Adrenal gland (tissue), 12 donors: Measurements from ENCODE around the gene GNAT1. TPM values are rescaled to one million over a fixed set of nuclear protein-coding genes. Genes with fewer than 3 reads are reported as not detected.

ENCODE experiments used
- DNase-seq, 7 donors: peaks; one replicate each; pipeline ENCODE4 v3.0.0-alpha.2; 2019 to 2020
- H3K27ac ChIP-seq, 5 donors: fragments of 200-600 bp; sonication (generic) in 4 of 5; 1 replicate in 3 of 5; 2 replicates in 2 of 5; pipeline versions ENCODE4 v1.5.1 to v1.8.0; 2016 to 2020; ENCODE audit warnings: mild to moderate bottlenecking in 1 of 5
- H3K27me3 ChIP-seq: fragments of 200-600 bp; 2 replicates; pipeline ENCODE4 v1.8.0; 2021
- H3K36me3 ChIP-seq, 2 donors: fragments of 200-600 bp; replicated peaks in 1 of 2; 1 replicate in 1 of 2; 2 replicates in 1 of 2; pipeline versions ENCODE4 v1.5.1 to v1.8.0; 2018 to 2022
- H3K4me1 ChIP-seq, 2 donors: fragments of 200-600 bp; replicated peaks in 1 of 2; 1 replicate in 1 of 2; 2 replicates in 1 of 2; pipeline versions ENCODE4 v1.5.1 to v1.8.0; 2018 to 2021
- H3K4me3 ChIP-seq, 4 donors: fragments of 200-600 bp; sonication (generic) in 3 of 4; one replicate each; pipeline ENCODE4 v1.5.1; 2016 to 2018
- H3K9me3 ChIP-seq, 3 donors: fragments of 200-600 bp; sonication (generic) in 1 of 3; replicated peaks in 1 of 3; 1 replicate in 2 of 3; 2 replicates in 1 of 3; pipeline versions ENCODE4 v1.5.1 to v1.8.0; 2016 to 2021
- CTCF ChIP-seq, 6 experiments: fragments of 450-650 bp in 4 of 6; fragments of 200-600 bp in 2 of 6; sonication (generic) in 1 of 6; IDR thresholded peaks; 1 replicate in 5 of 6; 2 replicates in 1 of 6; pipeline versions ENCODE4 v1.5.1 to v1.8.0; 2016 to 2021; ENCODE audit warnings: antibody characterized with exemption in 6 of 6, mild to moderate bottlenecking in 2 of 6, moderate library complexity in 1 of 6
- POLR2A ChIP-seq, 2 donors: fragments of 450-650 bp; IDR thresholded peaks; one replicate each; pipeline ENCODE4 v1.6.1; 2017; ENCODE audit warnings: antibody characterized with exemption in 2 of 2, mild to moderate bottlenecking in 2 of 2, moderate library complexity in 1 of 2
- WGBS, 4 donors: extraction: QIAGEN DNeasy Blood & Tissue Kit in 2 of 4; methylation state at CpG; one replicate each; pipeline versions ENCODE4 v1.1.5 to v1.1.7; 2013 to 2017; 5-methylcytosine and 5-hydroxymethylcytosine counted together
- intact Hi-C, 2 donors: fragments of 100-400 bp; cut with DNase I; formaldehyde crosslinking; loops; one replicate each; pipeline versions ENCODE4 v1.14.1 to v1.15.0; 2022 to 2023
- polyA plus RNA-seq, 3 donors: library from polyadenylated mRNA; stranded (reverse); fragments of 200-250 nt in 2 of 3; fragments of 350-450 nt in 1 of 3; fragmentation: Illumina TruSeq in 1 of 3; extraction: RNeasy Lipid Tissue Mini Kit (QIAGEN cat#74804) in 1 of 3; gene quantifications; one replicate each; pipeline ENCODE4 v1.2.3, GENCODE V29; 2013 to 2014
- total RNA-seq, 9 donors: library from RNA; depleted of rRNA in 4 of 9; stranded (reverse); fragments of >200 nt in 4 of 9; fragments of 120-200 nt in 1 of 9; fragmentation: NEBNext Ultra II Directional in 1 of 9; extraction: Animal tissue kit (Norgen Biotek cat#: 25700) in 1 of 9; gene quantifications; one replicate each; pipeline versions ENCODE4 v1.1.0 to v1.2.4, GENCODE V29; 2013 to 2023
- donor health status: healthy with polysubstance abuse.
- donor health status: Bipolar disorder and iron deficiency.
- donor health status: DM: yes; HTN: yes; CAD: no.
- donor health status: DM: no; HTN: no; CAD: no.
- donor health status: DM: no; HTN: no; CAD: no.
- donor health status: DM: yes; HTN: yes; CAD: no.

GNAT1 gene
- total and polyA plus RNA-seq, 12 donors, result not detected

- Histone ChIP-seq H3K36me3 (no peaks in the 10 kb centered on the region), H3K4me3 (no peak overlapping the region), H3K27me3 (no peaks in the 10 kb centered on the region), H3K9me3 (no peaks in the 10 kb centered on the region), H3K4me1 (no peaks in the 10 kb centered on the region), H3K27ac (no peak overlapping the region)
- 78 to 98% (median 87%) methylated on average over 4 to 6 of the region's 6 CpGs for WGBS, 4 donors
- TF ChIP-seq CTCF (IDR thresholded peaks at IDR 0.05) (no peak), POLR2A (IDR thresholded peaks at IDR 0.05) (no peak)
- intact Hi-C loops, result no loop called here
- DNase-seq, result no peak
These were observed 7.7 kb upstream of the GNAT1 start for GRCh38 chr3:50183755-50184154.

GRCh38 chr3:50184242-50184978 lies 7.0 kb upstream of the GNAT1 start:
- no peaks in the 10 kb centered on the region for H3K9me3 ChIP-seq
- TF ChIP-seq POLR2A (IDR thresholded peaks at IDR 0.05) (no peak), CTCF (IDR thresholded peaks at IDR 0.05) (no peak)
- no peaks in the 10 kb centered on the region for H3K4me1 ChIP-seq
- no peaks in the 10 kb centered on the region for H3K27me3 ChIP-seq
- no peak overlapping the region for H3K27ac ChIP-seq
- WGBS, 4 donors, result 78 to 94% (median 90%) methylated on average over 4 to 21 of the region's 21 CpGs
- no peak overlapping the region for H3K4me3 ChIP-seq
- DNase-seq, result no peak
- no peaks in the 10 kb centered on the region for H3K36me3 ChIP-seq
- intact Hi-C loops, result no loop called here

GRCh38 chr3:50185230-50185629 lies 6.2 kb upstream of the GNAT1 start:
- Histone ChIP-seq H3K4me1 (no peaks in the 10 kb centered on the region), H3K27ac (no peak overlapping the region), H3K4me3 (no peak overlapping the region), H3K27me3 (no peaks in the 10 kb centered on the region), H3K9me3 (no peaks in the 10 kb centered on the region), H3K36me3 (no peaks in the 10 kb centered on the region)
- WGBS, 4 donors, result 88 to 89% (median 89%) methylated on average over 4 of the region's 4 CpGs; no CpG with 5 or more reads in 1 of the 4 donors
- intact Hi-C loops, result no loop called here
- DNase-seq, result no peak
- no peak for TF ChIP-seq CTCF (IDR thresholded peaks at IDR 0.05)
- no peak for TF ChIP-seq POLR2A (IDR thresholded peaks at IDR 0.05)

DNA sequence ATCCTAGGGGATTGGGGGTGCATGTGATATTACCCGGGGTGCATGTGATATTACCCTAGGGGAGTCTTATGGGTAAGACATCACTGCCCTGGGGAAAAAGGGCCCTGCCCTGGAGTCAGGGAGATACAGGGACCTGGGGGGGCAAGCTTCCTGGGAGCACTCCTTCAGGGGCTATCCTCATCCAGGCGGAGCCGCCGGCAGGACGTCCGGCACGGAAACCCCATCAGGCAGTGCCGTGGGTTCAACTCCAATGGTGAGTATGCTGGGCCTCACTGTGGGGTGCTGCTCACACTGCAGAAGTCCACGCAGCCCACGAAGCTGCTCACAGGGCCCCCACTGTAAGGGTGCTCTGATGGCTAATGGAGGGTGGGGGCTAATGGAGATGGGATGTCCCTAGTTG lies 5.3 kb upstream of the GNAT1 start:
- intact Hi-C loops, result no loop called here
- H3K27ac ChIP-seq, result no peak overlapping the region
- no peaks in the 10 kb centered on the region for H3K4me1 ChIP-seq
- no peak for DNase-seq
- no peaks in the 10 kb centered on the region for H3K27me3 ChIP-seq
- H3K9me3 ChIP-seq, result no peaks in the 10 kb centered on the region
- no peak overlapping the region for H3K4me3 ChIP-seq
- 91 to 93% (median 92%) methylated on average over 7 to 10 of the region's 10 CpGs; no CpG with 5 or more reads in 1 of the 4 donors for WGBS, 4 donors
- no peaks in the 10 kb centered on the region for H3K36me3 ChIP-seq
- TF ChIP-seq CTCF (IDR thresholded peaks at IDR 0.05), result no peak
- TF ChIP-seq POLR2A (IDR thresholded peaks at IDR 0.05), result no peak
